G401.6 (cell line): ENCODE data around the gene TP53BP1.

ENCODE experiments used
- FAIRE-seq: peaks from 2 replicates; lab custom pipeline; 2012; peaks lifted over from hg19 to GRCh38; lab: Jason Lieb, UNC

Gene TP53BP1

GRCh38 chr15:43484455-43484854 lies 8.5 kb downstream of the TP53BP1 start:
- no peak for FAIRE-seq

GRCh38 chr15:43483297-43484128 lies 9.4 kb downstream of the TP53BP1 start:
- FAIRE-seq: peak; percentile 67

- FAIRE-seq: no peak
These were observed 19.1 kb downstream of the TP53BP1 start for GRCh38 chr15:43473885-43474284.

- no peak for FAIRE-seq
These were observed 21.0 kb downstream of the TP53BP1 start for GRCh38 chr15:43471975-43472374.

- no peak for FAIRE-seq
These were observed 23.1 kb downstream of the TP53BP1 start for GRCh38 chr15:43469867-43470266.

- FAIRE-seq: no peak
These were observed 27.9 kb downstream of the TP53BP1 start for GRCh38 chr15:43465100-43465499.

- FAIRE-seq: no peak
These were observed 29.0 kb downstream of the TP53BP1 start for GRCh38 chr15:43463998-43464397.

- FAIRE-seq: no peak
These were observed 29.4 kb downstream of the TP53BP1 start for GRCh38 chr15:43463507-43463906.

- no peak for FAIRE-seq
These were observed 43.0 kb downstream of the TP53BP1 start for GRCh38 chr15:43449981-43450380.

GRCh38 chr15:43446344-43446743 lies 46.6 kb downstream of the TP53BP1 start:
- FAIRE-seq: no peak

GRCh38 chr15:43441316-43441715 lies 51.6 kb downstream of the TP53BP1 start:
- no peak for FAIRE-seq

- peak; percentile 19 for FAIRE-seq
These were observed 52.2 kb downstream of the TP53BP1 start for GRCh38 chr15:43440721-43441281.

GRCh38 chr15:43439268-43439667 lies 53.7 kb downstream of the TP53BP1 start:
- no peak for FAIRE-seq

- FAIRE-seq: no peak
These were observed 56.6 kb downstream of the TP53BP1 start for GRCh38 chr15:43436395-43436794.

- FAIRE-seq: no peak
These were observed 58.5 kb downstream of the TP53BP1 start for GRCh38 chr15:43434446-43434845.

GRCh38 chr15:43433661-43434303 lies 59.2 kb downstream of the TP53BP1 start:
- FAIRE-seq: no peak

- no peak for FAIRE-seq
These were observed 59.8 kb downstream of the TP53BP1 start for GRCh38 chr15:43433165-43433564.

GRCh38 chr15:43429687-43430086 lies 63.3 kb downstream of the TP53BP1 start:
- FAIRE-seq: no peak

- no peak for FAIRE-seq
These were observed 69.2 kb downstream of the TP53BP1 start for GRCh38 chr15:43423793-43424192.

GRCh38 chr15:43420876-43421275 lies 72.1 kb downstream of the TP53BP1 start:
- no peak for FAIRE-seq

- no peak for FAIRE-seq
These were observed 72.5 kb downstream of the TP53BP1 start for GRCh38 chr15:43420435-43420834.

GRCh38 chr15:43414196-43414595 lies 78.8 kb downstream of the TP53BP1 start:
- FAIRE-seq: no peak

GRCh38 chr15:43412096-43412495 lies 80.9 kb downstream of the TP53BP1 start:
- FAIRE-seq: no peak
